ENCODE measurements around the gene PRPH.
A peak's percentile ranks its signal among the peaks of the same experiment; 100 is the strongest.
"Not testable (repeated sequence)": the region's sequence is repeated elsewhere in the genome, so short reads cannot be mapped to it uniquely, and the experiment has no call there.

The PRPH gene

GRCh38 chr12:49295082-49295936 lies at the start of gene PRPH:
PRPH (plus strand) TSS chr12:49295147; CDS start chr12:49295201, 54 bp downstream.
- no peak for DNase-seq (ENCODE audit: low read depth in 1 of 2, low spot score in 1 of 2)

GRCh38 chr12:49251357-49251756 lies 43.6 kb upstream of the PRPH start:
- no peak for DNase-seq (ENCODE audit: low read depth in 1 of 2, low spot score in 1 of 2)

- DNase-seq (ENCODE audit: low read depth in 1 of 2, low spot score in 1 of 2), result no peak
These were observed 41.8 kb upstream of the PRPH start for GRCh38 chr12:49253033-49253623.

GRCh38 chr12:49255456-49255855 lies 39.5 kb upstream of the PRPH start:
- DNase-seq (ENCODE audit: low read depth in 1 of 2, low spot score in 1 of 2), result not testable (repeated sequence)

GRCh38 chr12:49255857-49256637 lies 38.9 kb upstream of the PRPH start:
- DNase-seq (ENCODE audit: low read depth in 1 of 2, low spot score in 1 of 2), result no peak

GRCh38 chr12:49257508-49258184 lies 37.3 kb upstream of the PRPH start:
- DNase-seq (ENCODE audit: low read depth in 1 of 2, low spot score in 1 of 2), result not testable (repeated sequence)

- DNase-seq (ENCODE audit: low read depth in 1 of 2, low spot score in 1 of 2), result no peak
These were observed 35.5 kb upstream of the PRPH start for GRCh38 chr12:49259452-49259851.

- DNase-seq (ENCODE audit: low read depth in 1 of 2, low spot score in 1 of 2), result no peak
These were observed 34.8 kb upstream of the PRPH start for GRCh38 chr12:49260166-49260565.

GRCh38 chr12:49260571-49261363 lies 34.2 kb upstream of the PRPH start:
- no peak for DNase-seq (ENCODE audit: low read depth in 1 of 2, low spot score in 1 of 2)

GRCh38 chr12:49261721-49262120 lies 33.2 kb upstream of the PRPH start:
- no peak for DNase-seq (ENCODE audit: low read depth in 1 of 2, low spot score in 1 of 2)

GRCh38 chr12:49263400-49263763 lies 31.6 kb upstream of the PRPH start:
- no peak for DNase-seq (ENCODE audit: low read depth in 1 of 2, low spot score in 1 of 2)

GRCh38 chr12:49264466-49264872 lies 30.5 kb upstream of the PRPH start:
- peak; percentile 16 to 38 for DNase-seq (ENCODE audit: low read depth in 1 of 2, low spot score in 1 of 2)

- peak; percentile 76 to 87 for DNase-seq (ENCODE audit: low read depth in 1 of 2, low spot score in 1 of 2)
These were observed 29.8 kb upstream of the PRPH start, which contains the start of gene TUBA1C for GRCh38 chr12:49264873-49265792. TUBA1C (plus strand) TSS chr12:49265082; CDS start chr12:49265182, 100 bp downstream.

GRCh38 chr12:49269191-49269590 lies 25.8 kb upstream of the PRPH start:
- DNase-seq (ENCODE audit: low read depth in 1 of 2, low spot score in 1 of 2), result not testable (repeated sequence)

GRCh38 chr12:49272790-49273725 lies 21.9 kb upstream of the PRPH start:
- no peak for DNase-seq (ENCODE audit: low read depth in 1 of 2, low spot score in 1 of 2)

- DNase-seq (ENCODE audit: low read depth in 1 of 2, low spot score in 1 of 2), result no peak
These were observed 21.1 kb upstream of the PRPH start for GRCh38 chr12:49273726-49274395.

GRCh38 chr12:49274396-49275069 lies 20.4 kb upstream of the PRPH start:
- no peak for DNase-seq (ENCODE audit: low read depth in 1 of 2, low spot score in 1 of 2)
